ENCODE results near the gene GPR153. TPM values are rescaled to one million over a fixed set of nuclear protein-coding genes. Genes with fewer than 3 reads are reported as not detected.

GPR153 gene
- total and polyA plus RNA-seq, 8 donors: 0.19 to 5.1 (median 0.93) TPM

DNA sequence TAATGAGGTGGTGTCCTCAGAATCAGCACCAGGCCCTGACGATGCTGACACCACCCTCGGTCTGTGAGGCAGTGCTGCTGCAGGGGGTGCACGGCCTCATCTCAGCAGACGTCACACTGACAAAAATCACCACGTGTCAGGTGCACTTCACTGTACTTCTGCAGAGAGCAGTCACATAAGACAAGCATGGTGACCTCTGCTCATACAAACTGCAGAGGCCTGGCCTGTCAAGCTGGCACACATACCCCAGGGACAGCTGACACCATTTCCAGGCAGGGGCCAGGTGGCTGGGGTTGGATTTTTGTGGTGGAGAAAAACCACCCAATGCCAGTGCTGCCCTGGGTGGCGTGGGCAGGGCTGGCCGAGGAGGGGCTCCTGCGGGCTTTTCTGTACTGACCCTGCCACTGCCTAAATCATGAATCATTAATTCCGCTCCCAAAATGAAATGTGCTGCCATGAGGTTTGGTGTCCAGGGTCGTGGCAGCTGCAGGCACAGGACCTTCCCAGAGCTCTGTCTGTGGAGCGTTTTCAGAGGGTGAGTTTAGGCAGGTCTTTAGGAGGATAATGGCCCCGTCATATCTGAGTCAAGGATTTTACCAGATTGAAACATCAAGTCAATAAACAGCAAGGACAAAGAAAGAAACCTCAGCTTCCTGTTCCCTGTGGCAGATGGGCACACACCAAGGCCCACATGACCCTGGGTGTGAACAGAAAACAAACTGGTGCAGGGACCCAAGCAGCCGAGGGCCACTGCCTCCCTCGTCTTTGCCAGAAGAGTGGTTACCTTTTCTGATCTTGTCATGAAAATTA is 33.4 kb upstream of the GPR153 start:
- H3K36me3 ChIP-seq: no peaks in the 10 kb centered on the region
- ATAC-seq (no peak), DNase-seq (no peak), FAIRE-seq (no peak)
- no peaks in the 10 kb centered on the region for H3K4me1 ChIP-seq
- WGBS, 2 donors: 90% methylated on average over 14 of the region's 14 CpGs
- H3K27me3 ChIP-seq: no peaks in the 10 kb centered on the region
- no peak overlapping the region for H3K4me3 ChIP-seq
- intact Hi-C loops (cut with DNase I): no loop called here
- H3K9me3 ChIP-seq: no peaks in the 10 kb centered on the region
- TF ChIP-seq, protein P1, sequence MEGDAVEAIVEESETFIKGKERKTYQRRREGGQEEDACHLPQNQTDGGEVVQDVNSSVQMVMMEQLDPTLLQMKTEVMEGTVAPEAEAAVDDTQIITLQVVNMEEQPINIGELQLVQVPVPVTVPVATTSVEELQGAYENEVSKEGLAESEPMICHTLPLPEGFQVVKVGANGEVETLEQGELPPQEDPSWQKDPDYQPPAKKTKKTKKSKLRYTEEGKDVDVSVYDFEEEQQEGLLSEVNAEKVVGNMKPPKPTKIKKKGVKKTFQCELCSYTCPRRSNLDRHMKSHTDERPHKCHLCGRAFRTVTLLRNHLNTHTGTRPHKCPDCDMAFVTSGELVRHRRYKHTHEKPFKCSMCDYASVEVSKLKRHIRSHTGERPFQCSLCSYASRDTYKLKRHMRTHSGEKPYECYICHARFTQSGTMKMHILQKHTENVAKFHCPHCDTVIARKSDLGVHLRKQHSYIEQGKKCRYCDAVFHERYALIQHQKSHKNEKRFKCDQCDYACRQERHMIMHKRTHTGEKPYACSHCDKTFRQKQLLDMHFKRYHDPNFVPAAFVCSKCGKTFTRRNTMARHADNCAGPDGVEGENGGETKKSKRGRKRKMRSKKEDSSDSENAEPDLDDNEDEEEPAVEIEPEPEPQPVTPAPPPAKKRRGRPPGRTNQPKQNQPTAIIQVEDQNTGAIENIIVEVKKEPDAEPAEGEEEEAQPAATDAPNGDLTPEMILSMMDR (IDR thresholded peaks at IDR 0.05): no peak
- no peak overlapping the region for H3K27ac ChIP-seq

DNA sequence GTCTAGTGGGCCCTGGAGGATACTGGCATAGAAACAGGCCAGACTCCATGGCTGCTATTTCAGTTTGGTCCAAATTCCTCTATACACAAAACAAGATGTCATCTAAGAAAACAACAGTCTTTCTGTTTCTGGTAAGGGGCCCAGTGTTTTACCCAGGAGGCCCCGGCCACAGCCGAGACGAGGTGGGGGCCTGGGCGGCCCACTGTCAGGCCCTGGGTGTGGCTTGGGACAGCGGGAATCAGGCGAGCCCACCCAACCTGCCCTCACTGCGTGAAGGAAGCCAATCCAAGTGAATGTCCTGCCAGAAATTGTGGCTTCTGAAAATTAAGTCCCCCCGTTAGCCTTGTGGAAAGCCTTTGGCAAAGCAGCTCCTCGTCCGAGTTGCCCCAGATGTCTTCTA is 31.2 kb upstream of the GPR153 start:
- Histone ChIP-seq H3K4me1 (no peaks in the 10 kb centered on the region), H3K9me3 (no peaks in the 10 kb centered on the region), H3K4me3 (no peak overlapping the region), H3K27me3 (no peaks in the 10 kb centered on the region), H3K36me3 (no peaks in the 10 kb centered on the region), H3K27ac (no peak overlapping the region)
- intact Hi-C loops (cut with DNase I): no loop called here
- no peak for ATAC-seq
- 90 to 91% methylated on average over 10 of the region's 10 CpGs for whole genome bisulfite sequencing, 2 donors
- no peak for FAIRE-seq
- DNase-seq: no peak
- TF ChIP-seq, protein P1 (IDR thresholded peaks at IDR 0.05): no peak

DNA sequence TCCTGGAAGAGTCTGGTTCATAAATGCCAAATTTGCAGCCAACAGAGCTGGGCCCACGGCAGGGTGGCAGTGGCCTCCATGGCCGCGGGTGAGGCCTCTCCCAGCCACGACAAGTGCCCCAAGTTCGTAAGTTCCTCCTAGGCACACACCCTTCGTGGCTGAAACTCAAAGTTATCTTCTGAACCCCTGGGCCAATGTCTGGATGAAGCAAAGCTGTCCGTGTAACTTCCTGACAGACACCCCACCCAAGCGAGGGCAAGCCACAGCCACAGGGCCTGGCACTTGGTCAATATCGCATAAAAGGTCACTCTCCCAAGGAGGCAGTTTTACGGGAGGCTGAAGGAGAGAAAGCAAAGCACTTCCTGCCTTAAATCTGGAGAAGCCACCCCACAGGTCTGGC is 27.8 kb upstream of the GPR153 start:
- Histone ChIP-seq H3K27me3 (no peaks in the 10 kb centered on the region), H3K4me1 (no peaks in the 10 kb centered on the region), H3K9me3 (no peaks in the 10 kb centered on the region), H3K4me3 (no peak overlapping the region), H3K27ac (no peak overlapping the region), H3K36me3 (no peaks in the 10 kb centered on the region)
- DNase-seq (no peak), FAIRE-seq (no peak), ATAC-seq (no peak)
- intact Hi-C loops (cut with DNase I): no loop called here
- WGBS, 2 donors: 90 to 91% methylated on average over 10 of the region's 10 CpGs
- TF ChIP-seq, protein P1 (IDR thresholded peaks at IDR 0.05): no peak

DNA sequence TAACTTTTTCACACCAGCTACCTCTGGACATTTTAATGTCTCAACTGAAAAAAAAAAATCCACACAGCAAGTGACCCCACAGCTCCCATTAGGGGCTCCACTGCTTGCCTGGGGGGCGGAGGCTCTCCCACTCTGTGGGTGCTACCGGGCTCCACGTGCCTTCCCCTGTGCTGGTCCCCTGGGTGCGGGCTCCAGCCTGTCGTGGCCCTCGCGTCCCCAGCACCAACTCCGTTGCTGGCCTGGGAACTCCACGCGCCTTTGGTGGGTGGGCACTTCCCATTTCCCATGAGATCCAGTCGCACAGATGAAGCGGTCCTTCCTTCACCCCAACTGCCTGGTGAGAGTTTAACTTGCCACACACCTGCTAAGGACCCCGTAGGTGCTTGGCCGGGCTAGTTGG is 27.1 kb upstream of the GPR153 start:
- DNase-seq: peak in 1 of 6 donors; percentile 34
- Histone ChIP-seq H3K9me3 (no peaks in the 10 kb centered on the region), H3K27ac (no peak overlapping the region), H3K4me3 (no peak overlapping the region), H3K4me1 (no peaks in the 10 kb centered on the region), H3K36me3 (no peaks in the 10 kb centered on the region), H3K27me3 (no peaks in the 10 kb centered on the region)
- no peak for ATAC-seq
- TF ChIP-seq, protein P1 (IDR thresholded peaks at IDR 0.05): no peak
- FAIRE-seq: no peak
- intact Hi-C loops (cut with DNase I): no loop called here
- WGBS, 2 donors: 93 to 95% methylated on average over 14 of the region's 14 CpGs

DNA sequence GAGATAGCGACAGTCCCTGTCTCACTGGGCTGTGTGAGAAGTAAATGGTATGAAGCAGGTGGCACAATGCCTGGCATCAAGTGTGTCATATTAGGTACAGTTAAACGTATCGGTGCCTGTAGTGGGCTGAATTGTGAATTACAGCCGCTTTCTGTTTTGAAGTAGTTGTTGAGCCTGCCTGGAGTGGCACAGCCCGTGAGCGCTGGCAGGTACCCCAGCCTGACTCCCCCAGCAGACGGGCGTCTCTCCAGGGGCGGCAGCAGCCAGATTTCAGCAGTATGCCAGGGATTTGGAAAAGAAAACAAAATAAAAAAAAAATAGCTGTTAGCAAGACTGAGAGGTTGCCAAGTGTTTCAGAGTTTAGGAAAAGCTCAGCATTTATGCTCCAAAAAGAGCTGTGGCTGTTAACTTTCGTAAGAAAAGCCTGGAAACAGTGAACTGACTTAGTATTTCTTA is 26.6 kb upstream of the GPR153 start:
- no peaks in the 10 kb centered on the region for H3K36me3 ChIP-seq
- no peak overlapping the region for H3K27ac ChIP-seq
- H3K27me3 ChIP-seq: no peaks in the 10 kb centered on the region
- no peaks in the 10 kb centered on the region for H3K9me3 ChIP-seq
- ATAC-seq: peak in 3 of 4 donors; percentile 22 to 66 (median 50)
- 50 to 64% methylated on average over 10 of the region's 10 CpGs for WGBS, 2 donors
- no peak overlapping the region for H3K4me3 ChIP-seq
- no peak for FAIRE-seq
- intact Hi-C loops (cut with DNase I): no loop called here
- TF ChIP-seq, protein P1 (IDR thresholded peaks at IDR 0.05): no peak
- no peaks in the 10 kb centered on the region for H3K4me1 ChIP-seq
- DNase-seq: peak in 1 of 6 donors; percentile 27
